B cell (primary cell): Measurements from ENCODE around the gene MAP7. TPM values are rescaled to one million over a fixed set of nuclear protein-coding genes. Genes with fewer than 3 reads are reported as not detected.

Experiments used
- ATAC-seq: fragments of 200-7000 bp; cut with Tn5 transposase; one replicate; pipeline ENCODE4 v1.10.0; 2021; ENCODE audit warnings: low read depth, mild to moderate bottlenecking, moderate number of reproducible peaks, moderate library complexity
- CTCF ChIA-PET: fragments of 350-600 bp; sonication (Branson Sonifier 250); formaldehyde crosslinking; loops from one replicate; lab custom pipeline; 2021; ENCODE audit warnings: antibody characterized with exemption, inconsistent platforms; lab: Charles Lee
- POLR2A ChIA-PET: fragments of 350-600 bp; sonication (Branson Sonifier 250); formaldehyde crosslinking; loops from one replicate; lab custom pipeline; 2021; ENCODE audit warnings: antibody characterized with exemption; lab: Charles Lee
- DNase-seq: peaks from one replicate; pipeline ENCODE4 v3.0.0; 2013
- H2AFZ ChIP-seq: 2 replicates; pipeline ENCODE4 v1.6.1; 2012; ENCODE audit warnings: mild to moderate bottlenecking, low read depth, low read length; ENCODE audit not compliant: insufficient read depth, poor library complexity, severe bottlenecking
- H3K27ac ChIP-seq, 2 donors: 1 replicate in 1 of 2; 2 replicates in 1 of 2; pipeline ENCODE4 v1.5.1; 2012 to 2013; ENCODE audit warnings: low read length in 2 of 2, mild to moderate bottlenecking in 2 of 2, moderate library complexity in 1 of 2
- H3K27me3 ChIP-seq, 4 experiments: fragments of 200-600 bp in 1 of 4; sonication (generic) in 1 of 4; replicated peaks in 1 of 4; 1 replicate in 2 of 4; 2 replicates in 2 of 4; pipeline versions ENCODE4 v1.6.1 to v1.7.0; 2013 to 2016; ENCODE audit warnings: low read length in 3 of 4, mild to moderate bottlenecking in 2 of 4, mixed read lengths in 1 of 4, moderate library complexity in 1 of 4; ENCODE audit not compliant: insufficient read depth in 4 of 4, control insufficient read depth in 3 of 4; ENCODE audit errors: control extremely low read depth in 1 of 4
- H3K36me3 ChIP-seq, 2 experiments: replicated peaks in 1 of 2; 1 replicate in 1 of 2; 2 replicates in 1 of 2; pipeline versions ENCODE4 v1.6.1 to v1.7.1; 2013; ENCODE audit warnings: low read length in 1 of 2; ENCODE audit not compliant: insufficient read depth in 2 of 2, control insufficient read depth in 1 of 2; ENCODE audit errors: control extremely low read depth in 1 of 2, extremely low read depth in 1 of 2
- H3K4me1 ChIP-seq, 2 donors: fragments of 200-600 bp in 1 of 2; sonication (generic) in 1 of 2; 1 replicate in 1 of 2; 2 replicates in 1 of 2; pipeline versions ENCODE4 v1.5.1 to v1.6.1; 2013 to 2017; ENCODE audit warnings: low read length in 2 of 2; ENCODE audit not compliant: control insufficient read depth in 2 of 2, insufficient read depth in 2 of 2
- H3K4me2 ChIP-seq: replicated peaks from 2 replicates; pipeline ENCODE3; 2012; ENCODE audit warnings: mild to moderate bottlenecking, low read depth, low read length; ENCODE audit not compliant: poor library complexity, severe bottlenecking
- H3K4me3 ChIP-seq, 5 experiments: fragments of 200-600 bp in 1 of 5; sonication (generic) in 1 of 5; 1 replicate in 3 of 5; 2 replicates in 2 of 5; pipeline versions ENCODE4 v1.5.1 to v1.7.0; 2011 to 2016; ENCODE audit warnings: low read length in 4 of 5, mild to moderate bottlenecking in 4 of 5, low read depth in 2 of 5, control low read depth in 1 of 5, moderate library complexity in 1 of 5; ENCODE audit not compliant: insufficient read depth in 1 of 5; ENCODE audit errors: control extremely low read depth in 1 of 5, extremely low read depth in 1 of 5
- H3K79me2 ChIP-seq: fragments of 200-600 bp; sonication (generic); one replicate; pipeline ENCODE4 v1.6.0; 2016; ENCODE audit warnings: low read length; ENCODE audit not compliant: control insufficient read depth, insufficient read depth
- H3K9ac ChIP-seq: fragments of 200-600 bp; sonication (generic); 2 replicates; pipeline ENCODE4 v1.6.1; 2017; ENCODE audit warnings: mild to moderate bottlenecking, low read length, moderate library complexity
- H3K9me3 ChIP-seq, 3 donors: one replicate each; pipeline versions ENCODE4 v1.6.1 to v1.7.1; 2013; ENCODE audit warnings: low read length in 2 of 3; ENCODE audit not compliant: control insufficient read depth in 2 of 3, insufficient read depth in 1 of 3; ENCODE audit errors: control extremely low read depth in 1 of 3
- H4K20me1 ChIP-seq: 2 replicates; pipeline ENCODE4 v1.6.0; 2012; ENCODE audit warnings: mild to moderate bottlenecking, low read length; ENCODE audit not compliant: insufficient read depth, control insufficient read depth, poor library complexity, severe bottlenecking
- H3K27ac Mint-ChIP-seq: one replicate; pipeline ENCODE4 v1.8.0; 2021; ENCODE audit warnings: mixed read lengths
- H3K27me3 Mint-ChIP-seq: one replicate; pipeline ENCODE4 v1.8.0; 2021; ENCODE audit warnings: mixed read lengths
- H3K4me1 Mint-ChIP-seq: one replicate; pipeline ENCODE4 v1.8.0; 2021; ENCODE audit warnings: mixed read lengths
- H3K4me3 Mint-ChIP-seq: one replicate; pipeline ENCODE4 v1.8.0; 2021; ENCODE audit warnings: mixed read lengths
- H3K9me3 Mint-ChIP-seq: one replicate; pipeline ENCODE4 v1.8.0; 2022; ENCODE audit warnings: mixed read lengths; ENCODE audit not compliant: insufficient read depth
- CTCF ChIP-seq: fragments of 200-600 bp; IDR thresholded peaks from one replicate; pipeline ENCODE4 v1.8.0; 2022; ENCODE audit warnings: antibody characterized with exemption, mild to moderate bottlenecking
- EZH2 ChIP-seq: IDR thresholded peaks from 2 replicates; pipeline ENCODE4 v1.6.1; 2012; ENCODE audit warnings: borderline replicate concordance, low read depth, mild to moderate bottlenecking, moderate library complexity, low read length; ENCODE audit not compliant: insufficient read depth, poor library complexity, severe bottlenecking
- WGBS: methylation state at CpG from one replicate; pipeline ENCODE4 v1.1.5; 2013; ENCODE audit warnings: missing lambda C conversion rate; ENCODE audit not compliant: insufficient coverage; 5-methylcytosine and 5-hydroxymethylcytosine counted together
- intact Hi-C: fragments of 100-400 bp; cut with micrococcal nuclease; formaldehyde crosslinking; loops from one replicate; pipeline ENCODE4 v1.10.0; 2022
- polyA plus RNA-seq: library from polyadenylated mRNA; depleted of rRNA; stranded (reverse); fragments of >200 nt; gene quantifications from 2 replicates; pipeline ENCODE4 v1.2.3, GENCODE V29; 2012
- total RNA-seq, 2 donors: library from RNA; stranded (reverse); fragments of 120-200 nt in 1 of 2; gene quantifications; 1 replicate in 1 of 2; 2 replicates in 1 of 2; pipeline versions ENCODE4 v1.2.3 to v1.2.4, GENCODE V29; 2013 to 2022

MAP7 gene
- total and polyA plus RNA-seq, 2 donors (not counting 1 experiment from before 2014, with no cell fraction given): 0.34 to 0.64 TPM

- intact Hi-C loops: no loop called here
- no peaks in the 10 kb centered on the region for H3K9me3 ChIP-seq
- no peak overlapping the region for H2AFZ ChIP-seq
- Mint-ChIP-seq H3K27me3 (peaks cover 68% of the 10 kb centered on the region), H3K27ac (no peak overlapping the region), H3K9me3 (no peaks in the 10 kb centered on the region), H3K4me1 (peaks cover 5% of the 10 kb centered on the region), H3K4me3 (no peak overlapping the region)
- WGBS: 57% methylated on average over 1 of the region's 1 CpG
- TF ChIP-seq CTCF (no peak), EZH2 (no peak)
- ChIA-PET POLR2A (no interaction called here), CTCF (no interaction called here)
- no peaks in the 10 kb centered on the region for H4K20me1 ChIP-seq
- DNase-seq (no peak), ATAC-seq (no peak)
- H3K9ac ChIP-seq: no peak overlapping the region
- H3K4me2 ChIP-seq: no peak overlapping the region
- H3K27ac ChIP-seq: no peak overlapping the region
- no peaks in the 10 kb centered on the region for H3K79me2 ChIP-seq
- peaks cover 0 to 29% (median 17%) of the 10 kb centered on the region in 4 experiments for H3K27me3 ChIP-seq
- peaks cover under 1 to 4% of the 10 kb centered on the region in 2 donors for H3K4me1 ChIP-seq
- no peaks in the 10 kb centered on the region for H3K36me3 ChIP-seq
- H3K4me3 ChIP-seq: no peak overlapping the region
Measured at GRCh38 chr6:136544326-136544725, 5.9 kb downstream of the MAP7 start.

GRCh38 chr6:136541395-136541794 is 8.8 kb downstream of the MAP7 start:
- Histone ChIP-seq H3K4me1 (no peaks in the 10 kb centered on the region), H3K27ac (no peak overlapping the region), H3K36me3 (no peaks in the 10 kb centered on the region), H3K9ac (no peak overlapping the region), H3K79me2 (no peaks in the 10 kb centered on the region), H3K4me3 (no peak overlapping the region), H2AFZ (no peak overlapping the region), H4K20me1 (no peaks in the 10 kb centered on the region), H3K4me2 (no peak overlapping the region), H3K27me3 (peaks cover 0 to 10% (median 3%) of the 10 kb centered on the region in 4 experiments), H3K9me3 (no peaks in the 10 kb centered on the region)
- Mint-ChIP-seq H3K4me1 (no peaks in the 10 kb centered on the region), H3K27ac (no peak overlapping the region), H3K27me3 (peaks cover 43% of the 10 kb centered on the region), H3K4me3 (no peak overlapping the region), H3K9me3 (no peaks in the 10 kb centered on the region)
- ATAC-seq (no peak), DNase-seq (no peak)
- POLR2A ChIA-PET: no interaction called here
- intact Hi-C loops: no loop called here
- WGBS: 92% methylated on average over 1 of the region's 2 CpGs
- TF ChIP-seq EZH2 (no peak), CTCF (no peak)
- CTCF ChIA-PET: no interaction called here
